ENCODE measurements around the gene ITPRIP. TPM values are rescaled to one million over a fixed set of nuclear protein-coding genes. Genes with fewer than 3 reads are reported as not detected.

ITPRIP gene
- total and polyA plus RNA-seq, 10 donors: 7.2 to 37.8 (median 28.2) TPM

- peaks cover 0 to 13% (median 0%) of the 10 kb centered on the region in 6 donors for H3K36me3 ChIP-seq
- 30 to 47% (median 42%) methylated on average over 19 to 28 of the region's 28 CpGs for WGBS, 5 donors
- H3K4me3 ChIP-seq: peak overlapping the region in 1 of 8 donors; percentile 56
- no peaks in the 10 kb centered on the region for H3K9me3 ChIP-seq
- peak overlapping the region; percentile 70 to 100 (median 86) for H3K27ac ChIP-seq
- H3K27me3 ChIP-seq (replicated peaks in 1 of 7): no peaks in the 10 kb centered on the region
- DNase-seq: peak; percentile 83
- intact Hi-C loops (cut with DNase I; ENCODE audit: low total_unique reads): no loop called here
- TF ChIP-seq CTCF (IDR thresholded peaks at IDR 0.05 in 8 of 11, conservative IDR thresholded peaks at IDR 0.05 in 3 of 11) (no peak), POLR2A (IDR thresholded peaks at IDR 0.05) (no peak), POLR2AphosphoS5 (IDR thresholded peaks at IDR 0.05) (peak; percentile 67 to 84 (median 71))
- H3K4me1 ChIP-seq: peaks cover 94 to 100% (median 100%) of the 10 kb centered on the region in 6 donors
Measured at GRCh38 chr10:104325436-104326435, 12.5 kb downstream of the ITPRIP start.

- Histone ChIP-seq H3K36me3 (peaks cover 0 to 16% (median 0%) of the 10 kb centered on the region in 6 donors), H3K4me3 (peak overlapping the region in 1 of 8 donors; percentile 56), H3K27ac (peak overlapping the region; percentile 14 to 100 (median 86)), H3K27me3 (replicated peaks in 1 of 7) (no peaks in the 10 kb centered on the region), H3K9me3 (no peaks in the 10 kb centered on the region), H3K4me1 (peaks cover 93 to 100% (median 99%) of the 10 kb centered on the region in 6 donors)
- DNase-seq: peak; percentile 58
- 86 to 97% (median 91%) methylated on average over 10 of the region's 10 CpGs for WGBS, 5 donors
- intact Hi-C loops (cut with DNase I; ENCODE audit: low total_unique reads): no loop called here
- TF ChIP-seq POLR2A (IDR thresholded peaks at IDR 0.05) (no peak), POLR2AphosphoS5 (IDR thresholded peaks at IDR 0.05) (no peak), CTCF (IDR thresholded peaks at IDR 0.05 in 8 of 11, conservative IDR thresholded peaks at IDR 0.05 in 3 of 11) (no peak)
Measured at GRCh38 chr10:104324931-104325330, 13.3 kb downstream of the ITPRIP start.

DNA sequence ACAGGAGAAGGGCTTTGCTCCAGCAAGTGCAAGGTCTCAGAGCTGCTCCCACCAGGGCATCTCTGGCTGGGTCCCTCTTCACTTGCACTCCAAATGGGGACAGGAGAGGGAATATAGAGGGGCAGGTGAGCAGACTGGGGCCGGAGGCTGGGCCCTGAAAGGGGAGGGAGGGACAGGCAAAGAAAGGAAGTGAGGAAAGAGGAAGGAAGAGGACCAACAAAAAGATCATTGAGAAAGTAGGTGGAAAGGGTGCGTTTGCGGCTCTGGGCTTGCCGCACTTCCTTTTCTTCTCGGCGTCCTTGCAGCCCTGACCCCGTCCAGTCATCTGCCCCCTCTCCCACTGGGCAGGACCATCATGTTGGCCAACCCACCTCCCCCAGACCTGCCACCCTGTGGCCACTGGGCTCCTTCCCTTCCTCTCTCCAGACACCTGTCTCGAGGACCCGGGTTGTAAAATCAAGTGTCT, 14.0 kb downstream of the ITPRIP start:
- Histone ChIP-seq H3K9me3 (no peaks in the 10 kb centered on the region), H3K4me1 (peaks cover 90 to 100% (median 99%) of the 10 kb centered on the region in 6 donors), H3K36me3 (peaks cover 0 to 16% (median 0%) of the 10 kb centered on the region in 6 donors), H3K27ac (peak overlapping the region; percentile 68 to 100 (median 86)), H3K4me3 (peak overlapping the region in 3 of 8 donors; percentile 4 to 56 (median 13)), H3K27me3 (replicated peaks in 1 of 7) (no peaks in the 10 kb centered on the region)
- DNase-seq: peak; percentile 91
- intact Hi-C loops (cut with DNase I; ENCODE audit: low total_unique reads): no loop called here
- TF ChIP-seq CTCF (IDR thresholded peaks at IDR 0.05 in 8 of 11, conservative IDR thresholded peaks at IDR 0.05 in 3 of 11): peak in 4 of 11 experiments; percentile 25 to 49 (median 32)
- no peak for TF ChIP-seq POLR2A (IDR thresholded peaks at IDR 0.05)
- TF ChIP-seq POLR2AphosphoS5 (IDR thresholded peaks at IDR 0.05): peak; percentile 56 to 80 (median 72)
- WGBS, 5 donors: 11 to 38% (median 14%) methylated on average over 9 of the region's 9 CpGs

Data from spleen (tissue), 11 donors.